PC-9 (cell line): Measurements from ENCODE around the gene SAMM50.

Source experiments
- EZH2 ChIP-seq: fragments of 200-600 bp; sonication (generic); IDR thresholded peaks from 2 replicates; pipeline ENCODE4 v1.8.0; 2017; ENCODE audit warnings: antibody characterized with exemption, low read depth
- TF ChIP-seq, protein P1 (sequence below): fragments of 200-600 bp; sonication (generic); conservative IDR thresholded peaks from 2 replicates; pipeline ENCODE4 v1.6.1; 2017; ENCODE audit warnings: mixed run types, antibody characterized with exemption, mild to moderate bottlenecking, moderate library complexity

GRCh38 chr22:44033287-44033686, 78.0 kb downstream of the SAMM50 start:
- TF ChIP-seq, protein P1, sequence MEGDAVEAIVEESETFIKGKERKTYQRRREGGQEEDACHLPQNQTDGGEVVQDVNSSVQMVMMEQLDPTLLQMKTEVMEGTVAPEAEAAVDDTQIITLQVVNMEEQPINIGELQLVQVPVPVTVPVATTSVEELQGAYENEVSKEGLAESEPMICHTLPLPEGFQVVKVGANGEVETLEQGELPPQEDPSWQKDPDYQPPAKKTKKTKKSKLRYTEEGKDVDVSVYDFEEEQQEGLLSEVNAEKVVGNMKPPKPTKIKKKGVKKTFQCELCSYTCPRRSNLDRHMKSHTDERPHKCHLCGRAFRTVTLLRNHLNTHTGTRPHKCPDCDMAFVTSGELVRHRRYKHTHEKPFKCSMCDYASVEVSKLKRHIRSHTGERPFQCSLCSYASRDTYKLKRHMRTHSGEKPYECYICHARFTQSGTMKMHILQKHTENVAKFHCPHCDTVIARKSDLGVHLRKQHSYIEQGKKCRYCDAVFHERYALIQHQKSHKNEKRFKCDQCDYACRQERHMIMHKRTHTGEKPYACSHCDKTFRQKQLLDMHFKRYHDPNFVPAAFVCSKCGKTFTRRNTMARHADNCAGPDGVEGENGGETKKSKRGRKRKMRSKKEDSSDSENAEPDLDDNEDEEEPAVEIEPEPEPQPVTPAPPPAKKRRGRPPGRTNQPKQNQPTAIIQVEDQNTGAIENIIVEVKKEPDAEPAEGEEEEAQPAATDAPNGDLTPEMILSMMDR: no peak
- no peak for TF ChIP-seq EZH2
